Panc1 (cell line): ENCODE results near the gene SCAMP5.

ENCODE experiments used
- POLR2AphosphoS5 ChIP-seq: IDR thresholded peaks from 2 replicates; pipeline ENCODE4 v1.6.1; 2012; ENCODE audit warnings: mild to moderate bottlenecking, low read depth, low read length, moderate library complexity
- REST ChIP-seq, 2 experiments: IDR thresholded peaks; 2 replicates each; pipeline ENCODE4 v1.6.1; 2011 to 2012; ENCODE audit warnings: low read depth in 2 of 2, control low read depth in 1 of 2, low read length in 1 of 2, mild to moderate bottlenecking in 1 of 2, moderate library complexity in 1 of 2; ENCODE audit not compliant: insufficient read depth in 1 of 2
- SIN3A ChIP-seq: IDR thresholded peaks from 2 replicates; pipeline ENCODE4 v1.6.1; 2012; ENCODE audit warnings: low read depth, mild to moderate bottlenecking, low read length, moderate library complexity, borderline replicate concordance; ENCODE audit not compliant: insufficient read depth
- TF ChIP-seq, protein P1 (sequence below): fragments of 450-650 bp; IDR thresholded peaks from 2 replicates; pipeline ENCODE4 v1.5.1; 2017; ENCODE audit warnings: mild to moderate bottlenecking

DNA sequence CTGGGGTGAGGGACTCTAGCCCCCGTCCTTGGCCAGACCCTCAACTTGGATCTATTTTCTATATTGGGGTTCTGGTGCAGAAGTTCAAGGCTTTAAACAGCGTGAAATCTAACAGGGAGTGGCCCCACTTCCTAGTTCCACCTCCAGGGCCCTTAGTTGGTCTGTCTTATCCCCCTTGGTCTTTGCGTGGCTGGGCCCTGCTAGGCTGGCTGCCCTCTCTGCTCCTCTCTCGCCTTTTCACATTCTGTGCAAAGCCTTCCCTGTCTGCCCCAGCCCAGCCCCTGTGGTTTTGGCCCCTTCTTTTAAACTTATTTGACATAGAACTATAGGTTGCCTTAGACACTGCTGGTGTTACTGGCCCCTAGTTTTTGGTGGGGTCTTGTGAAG, 33.6 kb downstream of the SCAMP5 start:
- TF ChIP-seq, protein P1, sequence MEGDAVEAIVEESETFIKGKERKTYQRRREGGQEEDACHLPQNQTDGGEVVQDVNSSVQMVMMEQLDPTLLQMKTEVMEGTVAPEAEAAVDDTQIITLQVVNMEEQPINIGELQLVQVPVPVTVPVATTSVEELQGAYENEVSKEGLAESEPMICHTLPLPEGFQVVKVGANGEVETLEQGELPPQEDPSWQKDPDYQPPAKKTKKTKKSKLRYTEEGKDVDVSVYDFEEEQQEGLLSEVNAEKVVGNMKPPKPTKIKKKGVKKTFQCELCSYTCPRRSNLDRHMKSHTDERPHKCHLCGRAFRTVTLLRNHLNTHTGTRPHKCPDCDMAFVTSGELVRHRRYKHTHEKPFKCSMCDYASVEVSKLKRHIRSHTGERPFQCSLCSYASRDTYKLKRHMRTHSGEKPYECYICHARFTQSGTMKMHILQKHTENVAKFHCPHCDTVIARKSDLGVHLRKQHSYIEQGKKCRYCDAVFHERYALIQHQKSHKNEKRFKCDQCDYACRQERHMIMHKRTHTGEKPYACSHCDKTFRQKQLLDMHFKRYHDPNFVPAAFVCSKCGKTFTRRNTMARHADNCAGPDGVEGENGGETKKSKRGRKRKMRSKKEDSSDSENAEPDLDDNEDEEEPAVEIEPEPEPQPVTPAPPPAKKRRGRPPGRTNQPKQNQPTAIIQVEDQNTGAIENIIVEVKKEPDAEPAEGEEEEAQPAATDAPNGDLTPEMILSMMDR = no peak
- TF ChIP-seq POLR2AphosphoS5 (no peak), SIN3A (no peak), REST (IDR thresholded peaks at IDR 0.05; ENCODE audit: insufficient read depth in 1 of 2, low read depth in 2 of 2, low read length in 1 of 2) (no peak)
